IPS-11a (cell line): ENCODE data around the gene TMEM53.

Source experiments
- H3K4me3 ChIP-seq: one replicate; pipeline ENCODE4 v1.5.1; 2013; ENCODE audit warnings: low read depth, low read length, control low read depth

TMEM53 gene

GRCh38 chr1:44606701-44607281 lies 67.5 kb downstream of the TMEM53 start:
- H3K4me3 ChIP-seq: no peak overlapping the region

DNA sequence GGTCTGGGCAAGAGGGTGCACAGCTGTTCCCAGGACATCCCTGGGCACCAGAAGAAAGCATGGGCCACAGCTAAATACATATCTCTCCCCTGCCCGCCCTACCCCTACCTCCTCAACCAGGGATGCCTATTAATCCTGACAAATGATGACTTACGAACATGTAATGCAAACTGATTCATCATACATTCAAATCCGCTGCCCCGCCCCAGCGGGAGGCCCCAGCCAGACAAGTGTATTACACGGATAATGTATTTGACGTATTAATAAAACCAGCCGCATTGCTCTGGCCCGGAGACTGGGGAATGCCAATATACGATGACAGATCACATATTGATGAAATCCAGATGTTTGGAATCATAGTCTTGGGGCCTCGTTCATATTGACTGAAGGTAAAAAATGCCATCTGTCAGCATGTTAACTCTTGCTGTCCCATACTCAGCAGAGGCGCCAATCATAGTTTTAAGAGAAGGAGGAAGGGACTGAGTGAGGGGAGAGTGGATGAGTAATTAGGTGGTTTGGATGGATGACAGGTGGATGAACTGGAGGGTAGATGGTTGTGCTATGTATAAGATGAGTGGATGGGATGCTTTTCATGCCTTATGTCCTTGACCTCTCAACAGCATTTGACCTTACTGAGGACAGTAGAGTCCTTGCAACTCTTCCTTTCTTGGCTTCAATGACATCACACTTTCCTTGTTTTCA lies 68.2 kb downstream of the TMEM53 start:
- no peak overlapping the region for H3K4me3 ChIP-seq

DNA sequence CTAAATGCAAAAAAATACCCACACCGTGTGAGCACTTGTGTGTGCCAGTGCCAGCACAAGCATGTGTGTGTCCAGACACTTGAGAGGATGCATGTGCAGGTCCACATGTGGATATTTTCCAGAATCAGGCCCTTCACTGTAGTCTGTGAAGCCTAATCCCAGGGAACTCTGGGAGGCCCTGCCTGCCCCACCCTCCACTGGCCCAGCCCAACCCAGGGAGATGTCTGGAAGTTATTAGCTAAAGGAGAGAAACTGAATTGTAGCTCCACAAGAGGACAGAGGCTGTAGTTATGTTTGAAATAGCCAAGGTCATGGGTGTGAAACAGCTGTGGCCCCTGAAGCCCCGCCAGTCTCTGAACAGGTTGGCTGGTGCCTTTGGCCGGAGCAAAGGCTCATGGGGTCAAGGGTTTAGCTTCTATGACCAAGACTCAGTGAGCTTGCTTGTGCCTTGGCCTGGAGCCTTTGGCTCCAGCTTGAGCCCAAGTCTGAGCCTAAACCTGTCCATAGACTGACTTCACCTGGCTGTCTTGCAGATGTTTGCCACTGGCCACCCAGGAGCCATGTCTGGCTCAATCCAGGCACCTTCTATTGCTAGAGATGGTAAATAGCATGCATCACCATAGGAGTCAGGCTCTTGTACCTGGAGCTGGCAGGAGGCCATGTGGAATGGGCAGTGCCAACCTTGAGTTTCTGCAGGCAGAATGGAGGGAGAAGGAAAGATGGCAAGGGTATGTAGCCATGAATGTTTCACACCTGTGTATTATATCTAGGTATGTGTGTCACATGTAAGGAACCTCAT lies 69.9 kb downstream of the TMEM53 start:
- H3K4me3 ChIP-seq: no peak overlapping the region

GRCh38 chr1:44603718-44604117 lies 70.6 kb downstream of the TMEM53 start:
- no peak overlapping the region for H3K4me3 ChIP-seq
